ENCODE results near the gene MEF2A.
"Not testable (repeated sequence)": the region's sequence is repeated elsewhere in the genome, so short reads cannot be mapped to it uniquely, and the experiment has no call there.

The MEF2A gene

GRCh38 chr15:99565299-99566156 lies at the start of gene MEF2A:
Gene MEF2A, plus strand, starts transcription at chr15:99565984. Its CDS starts 67,136 bp downstream, at chr15:99633120.
- intact Hi-C loops (cut with DNase I): loop anchor here (10.0 kb wide), 2 partner anchors 169 to 779 kb away; partner anchors contain the start of genes ADAMTS17 and LYSMD4
- DNase-seq: peak; percentile 81 to 97 (median 93)

GRCh38 chr15:99518191-99518590 lies 47.6 kb upstream of the MEF2A start:
- no peak for DNase-seq
- intact Hi-C loops (cut with DNase I): no loop called here

GRCh38 chr15:99519366-99519765 lies 46.4 kb upstream of the MEF2A start:
- DNase-seq; intact Hi-C loops (cut with DNase I): not testable (repeated sequence)

GRCh38 chr15:99522288-99522687 lies 43.5 kb upstream of the MEF2A start:
- intact Hi-C loops (cut with DNase I): no loop called here
- no peak for DNase-seq

GRCh38 chr15:99526176-99526575 lies 39.6 kb upstream of the MEF2A start:
- no peak for DNase-seq
- intact Hi-C loops (cut with DNase I): no loop called here

GRCh38 chr15:99526671-99527070 lies 39.1 kb upstream of the MEF2A start:
- no peak for DNase-seq
- intact Hi-C loops (cut with DNase I): no loop called here

DNA sequence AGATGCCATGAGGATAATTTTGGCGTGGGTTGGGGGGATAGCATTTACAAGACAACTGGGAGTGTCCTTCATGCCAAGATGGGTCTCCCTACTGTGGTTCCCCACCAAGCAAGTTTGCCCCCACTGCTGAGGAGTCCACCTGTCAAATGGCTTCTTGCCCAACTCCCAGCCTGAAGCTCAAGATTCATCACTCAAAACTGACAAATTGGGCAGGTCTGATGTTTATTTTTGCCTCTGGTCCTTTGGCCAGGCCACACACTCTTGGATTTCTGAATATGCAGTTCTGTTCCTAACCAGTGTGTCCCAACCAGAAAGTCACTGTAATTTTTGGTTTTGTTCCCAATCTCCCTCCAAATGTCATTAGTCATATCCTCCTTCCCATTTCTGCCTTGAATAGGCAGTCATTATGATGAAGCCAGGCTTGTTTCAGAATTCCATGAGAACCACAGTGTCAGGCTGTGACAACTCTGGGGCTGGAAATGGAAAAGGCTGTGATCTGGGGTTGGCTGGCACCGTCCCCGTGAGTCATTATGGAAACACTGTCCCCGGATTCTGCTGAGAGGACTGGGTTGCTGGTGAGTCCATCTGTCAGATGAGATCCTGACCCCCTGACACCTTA lies 29.3 kb upstream of the MEF2A start:
- DNase-seq: peak in 38 of 42 donors; percentile 22 to 84 (median 52)
- intact Hi-C loops (cut with DNase I): no loop called here

DNA sequence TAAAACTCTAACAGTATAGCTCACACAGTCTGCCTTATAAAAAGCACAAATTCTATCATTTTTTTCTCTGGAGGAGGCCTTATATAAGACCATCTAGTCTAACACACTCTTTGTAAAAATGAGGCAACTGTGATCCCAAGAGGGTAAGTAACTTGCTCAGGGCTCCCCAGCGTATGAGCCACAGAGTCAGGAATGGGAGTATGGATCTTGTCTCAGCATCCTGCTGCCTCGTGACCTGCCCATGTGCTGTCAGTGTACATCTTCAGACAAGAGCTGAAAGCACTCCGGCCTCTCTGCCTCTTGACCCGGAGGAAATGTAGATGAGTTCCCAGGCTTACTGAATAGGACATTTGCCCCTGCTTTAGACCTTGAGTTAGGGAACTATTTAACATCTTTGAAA lies 28.4 kb upstream of the MEF2A start:
- DNase-seq: peak in 33 of 42 donors; percentile 9 to 77 (median 33)
- intact Hi-C loops (cut with DNase I): no loop called here

DNA sequence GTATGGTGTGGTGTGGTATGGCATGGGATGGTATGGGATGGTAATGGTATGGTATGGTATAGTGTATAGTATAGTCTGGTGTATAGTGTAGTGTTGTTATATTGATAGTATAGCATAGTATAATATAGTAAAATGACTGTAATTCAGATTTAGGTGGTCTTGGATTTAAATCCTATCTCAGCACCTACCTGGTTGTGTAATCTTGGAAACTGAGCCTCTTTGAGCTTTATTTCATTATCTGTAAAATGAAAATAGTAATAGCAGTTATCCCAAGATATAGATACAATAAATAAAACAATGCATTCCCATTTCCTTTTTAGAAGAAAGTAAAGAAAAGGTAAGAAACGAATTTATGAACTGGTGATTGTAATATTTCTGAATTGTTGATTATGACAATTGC lies 27.5 kb upstream of the MEF2A start:
- no peak for DNase-seq
- intact Hi-C loops (cut with DNase I): no loop called here

DNA sequence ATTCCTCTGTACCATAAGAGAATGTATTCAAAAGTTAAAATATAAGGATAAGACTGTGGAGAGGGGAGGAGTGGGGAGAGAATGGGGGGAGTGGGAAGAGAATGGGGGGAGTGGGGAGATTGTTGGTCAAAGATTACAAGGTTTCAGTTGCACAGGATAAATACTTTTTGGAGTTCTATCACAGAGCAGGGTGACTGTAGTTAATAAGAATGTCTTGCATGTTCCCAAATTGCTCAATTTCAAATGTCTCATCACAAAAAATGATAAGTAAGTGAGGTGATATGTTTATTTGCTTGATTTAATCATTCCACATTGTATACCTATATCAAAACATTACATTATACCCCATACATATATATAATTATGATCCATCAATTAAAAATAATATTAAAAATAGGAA lies 23.0 kb upstream of the MEF2A start:
- intact Hi-C loops (cut with DNase I): no loop called here
- DNase-seq: no peak

GRCh38 chr15:99545605-99546004 lies 20.2 kb upstream of the MEF2A start:
- DNase-seq: no peak
- intact Hi-C loops (cut with DNase I): no loop called here

GRCh38 chr15:99546441-99547100 lies 19.2 kb upstream of the MEF2A start:
- no peak for DNase-seq
- intact Hi-C loops (cut with DNase I): no loop called here

DNA sequence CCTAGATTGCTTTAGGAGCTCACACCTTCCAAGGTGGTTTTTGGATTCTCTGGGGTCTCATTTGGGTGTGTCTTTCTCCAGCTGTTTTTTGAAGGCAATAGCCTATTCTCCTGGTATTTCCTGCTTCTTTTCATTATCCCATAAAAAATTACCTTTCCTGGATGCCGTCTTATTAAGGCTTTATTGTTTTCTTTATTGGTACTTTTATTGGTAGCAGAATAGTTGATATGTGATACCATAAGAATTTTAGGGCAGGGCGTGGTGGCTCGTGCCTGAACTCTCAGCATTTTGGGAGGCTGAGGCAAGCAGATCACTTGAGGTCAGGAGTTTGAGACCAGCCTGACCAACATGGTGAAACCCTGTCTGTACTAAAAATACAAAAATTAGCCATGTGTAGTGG lies 18.3 kb upstream of the MEF2A start:
- intact Hi-C loops (cut with DNase I): no loop called here
- no peak for DNase-seq

GRCh38 chr15:99550077-99550476 lies 15.7 kb upstream of the MEF2A start:
- intact Hi-C loops (cut with DNase I): no loop called here

DNA sequence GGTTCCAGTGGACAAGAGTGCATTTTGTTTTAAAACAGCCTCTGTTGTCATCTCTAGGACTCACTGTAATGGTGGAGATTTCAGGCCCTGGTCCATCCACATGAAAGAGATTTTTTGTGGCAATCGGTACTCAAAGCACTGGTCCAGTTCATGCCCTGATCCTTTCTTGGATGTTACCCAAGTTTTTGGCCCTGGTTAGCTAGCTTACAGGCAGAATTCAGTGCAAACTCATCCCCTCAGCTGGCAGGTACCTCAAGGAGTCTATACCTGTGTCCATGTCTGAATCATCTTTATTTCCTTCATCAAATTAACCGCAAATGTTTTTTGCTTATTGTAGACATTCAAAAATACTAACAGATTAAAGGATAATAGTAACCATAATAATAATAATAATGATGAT lies 13.7 kb upstream of the MEF2A start:
- intact Hi-C loops (cut with DNase I): no loop called here
- no peak for DNase-seq

More at GRCh38 chr15:99550077-99550476, 15.7 kb upstream of the MEF2A start:
- DNase-seq: no peak

GRCh38 chr15:99554880-99555488 lies 10.8 kb upstream of the MEF2A start:
- no peak for DNase-seq
- intact Hi-C loops (cut with DNase I): no loop called here

DNA sequence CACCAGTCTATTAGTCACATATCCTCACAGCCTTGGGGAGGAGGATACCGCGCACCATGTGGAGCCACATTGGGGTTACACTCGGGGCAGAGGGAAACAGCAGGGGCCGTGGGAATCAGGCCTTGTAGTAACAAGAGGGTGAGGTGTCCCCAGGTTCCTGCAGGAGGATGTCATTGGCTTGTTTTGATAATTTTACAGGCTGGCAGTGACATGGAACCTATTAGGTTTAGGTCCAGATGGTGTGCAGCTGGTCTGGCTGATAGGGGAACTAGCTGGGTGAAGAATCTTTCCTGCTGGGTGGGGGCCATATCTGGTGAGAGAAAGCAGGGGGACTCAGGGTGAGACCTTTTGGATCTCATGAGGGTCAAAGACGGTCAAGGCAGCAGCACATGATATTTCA lies 9.8 kb upstream of the MEF2A start:
- no peak for DNase-seq
- intact Hi-C loops (cut with DNase I): no loop called here

GRCh38 chr15:99556578-99556977 lies 9.2 kb upstream of the MEF2A start:
- intact Hi-C loops (cut with DNase I): no loop called here

GRCh38 chr15:99558084-99558483 lies 7.7 kb upstream of the MEF2A start:
- DNase-seq: no peak
- intact Hi-C loops (cut with DNase I): no loop called here

More at GRCh38 chr15:99556578-99556977, 9.2 kb upstream of the MEF2A start:
- no peak for DNase-seq

- intact Hi-C loops (cut with DNase I): no loop called here
- no peak for DNase-seq
Observed at GRCh38 chr15:99558571-99558970, 7.2 kb upstream of the MEF2A start.

All from head of caudate nucleus (tissue), 42 donors.